Right cardiac atrium (tissue), 5 donors: ENCODE results near the gene LTBP2. TPM values are rescaled to one million over a fixed set of nuclear protein-coding genes. Genes with fewer than 3 reads are reported as not detected.

Source experiments
- ATAC-seq, 2 donors: fragments of 200-7000 bp; cut with Tn5 transposase; one replicate each; pipeline versions ENCODE4 v1.8.0 to v1.9.1; 2020; ENCODE audit warnings: moderate library complexity in 2 of 2, mild to moderate bottlenecking in 1 of 2
- DNase-seq, 3 donors: peaks; one replicate each; pipeline ENCODE4 v3.0.0-alpha.2; 2020
- H3K27ac ChIP-seq: one replicate; pipeline ENCODE4 v1.5.1; 2013; ENCODE audit warnings: mild to moderate bottlenecking, low read length, control low read depth, moderate library complexity
- H3K27me3 ChIP-seq: one replicate; pipeline ENCODE4 v1.6.1; 2013; ENCODE audit not compliant: control insufficient read depth, insufficient read depth
- H3K4me1 ChIP-seq: one replicate; pipeline ENCODE4 v1.6.1; 2013; ENCODE audit warnings: low read length; ENCODE audit not compliant: control insufficient read depth, insufficient read depth
- H3K4me3 ChIP-seq: one replicate; pipeline ENCODE4 v1.5.1; 2013; ENCODE audit warnings: low read length, control low read depth
- H3K9me3 ChIP-seq: one replicate; pipeline ENCODE4 v1.6.1; 2013; ENCODE audit warnings: low read length; ENCODE audit not compliant: control insufficient read depth
- WGBS: extraction: QIAGEN DNeasy Blood & Tissue Kit; methylation state at CpG from one replicate; pipeline ENCODE4 v1.1.7; 2013; 5-methylcytosine and 5-hydroxymethylcytosine counted together
- intact Hi-C, 4 donors: fragments of 100-400 bp; cut with DNase I; formaldehyde crosslinking; loops; one replicate each; pipeline versions ENCODE4 v1.11.0 to v1.14.0; 2022 to 2023
- polyA plus RNA-seq: library from polyadenylated mRNA; stranded (reverse); fragments of 200-250 nt; gene quantifications from one replicate; pipeline ENCODE4 v1.2.3, GENCODE V29; 2013
- total RNA-seq, 4 donors: library from RNA; stranded (reverse); fragmentation: NEBNext Ultra II Directional; extraction: Animal tissue kit (Norgen Biotek cat#: 25700); gene quantifications; one replicate each; pipeline ENCODE4 v1.2.1, GENCODE V29; 2021
- donor health status: healthy with polysubstance abuse.
- donor health status: DM: no; HTN: yes; CAD: no.
- donor health status: DM: no; HTN: no; CAD: no.
- donor health status: DM: no; HTN: yes; CAD: no; lungs with severe emphysema.
- donor health status: DM: yes; HTN: yes; CAD: no.

Gene LTBP2
- total and polyA plus RNA-seq, 5 donors, result 3.4 to 46.0 (median 22.0) TPM

GRCh38 chr14:74535756-74536325 lies 76.2 kb downstream of the LTBP2 start:
- Histone ChIP-seq H3K27me3 (no peaks in the 10 kb centered on the region), H3K9me3 (no peaks in the 10 kb centered on the region), H3K4me3 (no peak overlapping the region), H3K4me1 (no peaks in the 10 kb centered on the region), H3K27ac (no peak overlapping the region)
- ATAC-seq, result no peak
- intact Hi-C loops, result no loop called here
- DNase-seq, result peak in 1 of 3 donors; percentile 29
- WGBS, result 78% methylated on average over 10 of the region's 10 CpGs

- Histone ChIP-seq H3K4me1 (no peaks in the 10 kb centered on the region), H3K4me3 (no peak overlapping the region), H3K9me3 (no peaks in the 10 kb centered on the region), H3K27ac (no peak overlapping the region), H3K27me3 (no peaks in the 10 kb centered on the region)
- ATAC-seq (no peak), DNase-seq (no peak)
- 72% methylated on average over 7 of the region's 7 CpGs for WGBS
- intact Hi-C loops, result no loop called here
These were observed 78.5 kb downstream of the LTBP2 start for GRCh38 chr14:74533576-74533975.

GRCh38 chr14:74532246-74532645 lies 79.8 kb downstream of the LTBP2 start:
- intact Hi-C loops, result no loop called here
- no peaks in the 10 kb centered on the region for H3K9me3 ChIP-seq
- peak in 1 of 3 donors; percentile 37 for DNase-seq
- 90% methylated on average over 10 of the region's 10 CpGs for WGBS
- no peaks in the 10 kb centered on the region for H3K4me1 ChIP-seq
- ATAC-seq, result no peak
- no peak overlapping the region for H3K27ac ChIP-seq
- no peak overlapping the region for H3K4me3 ChIP-seq
- no peaks in the 10 kb centered on the region for H3K27me3 ChIP-seq

- H3K27ac ChIP-seq, result no peak overlapping the region
- intact Hi-C loops, result no loop called here
- no peak overlapping the region for H3K4me3 ChIP-seq
- 47% methylated on average over 5 of the region's 5 CpGs for WGBS
- H3K27me3 ChIP-seq, result no peaks in the 10 kb centered on the region
- ATAC-seq, result peak; percentile 63 to 69
- no peaks in the 10 kb centered on the region for H3K4me1 ChIP-seq
- peak; percentile 43 to 75 (median 67) for DNase-seq
- H3K9me3 ChIP-seq, result no peaks in the 10 kb centered on the region
These were observed 80.6 kb downstream of the LTBP2 start for GRCh38 chr14:74531467-74531866.

DNA sequence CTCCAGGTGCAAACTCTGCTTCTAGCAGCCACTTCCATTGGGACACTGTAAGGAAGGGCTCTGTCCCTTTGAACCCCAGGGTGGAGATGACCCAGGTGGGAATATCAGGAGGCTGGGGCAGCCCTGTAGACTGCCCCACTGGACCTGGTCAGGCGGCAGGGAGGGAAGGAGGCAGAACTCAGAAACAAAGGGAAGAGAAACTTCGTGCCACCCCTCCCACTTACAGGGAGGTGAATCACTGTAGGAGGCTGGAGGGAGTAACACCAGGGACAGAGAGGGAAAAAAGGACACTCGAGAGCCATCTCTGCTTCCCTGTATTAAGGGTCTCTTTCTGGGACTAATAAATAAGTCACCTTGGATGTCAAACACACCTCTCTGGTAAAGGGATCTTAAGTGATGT lies 81.0 kb downstream of the LTBP2 start:
- H3K27me3 ChIP-seq, result no peaks in the 10 kb centered on the region
- no peaks in the 10 kb centered on the region for H3K4me1 ChIP-seq
- no peak overlapping the region for H3K4me3 ChIP-seq
- WGBS, result 83% methylated on average over 3 of the region's 3 CpGs
- H3K27ac ChIP-seq, result no peak overlapping the region
- ATAC-seq (no peak), DNase-seq (no peak)
- H3K9me3 ChIP-seq, result no peaks in the 10 kb centered on the region
- intact Hi-C loops, result no loop called here

GRCh38 chr14:74528886-74529285 lies 83.2 kb downstream of the LTBP2 start:
- no peak overlapping the region for H3K27ac ChIP-seq
- WGBS, result 89% methylated on average over 10 of the region's 10 CpGs

GRCh38 chr14:74528406-74528805 lies 83.6 kb downstream of the LTBP2 start:
- intact Hi-C loops, result no loop called here
- Histone ChIP-seq H3K27me3 (no peaks in the 10 kb centered on the region), H3K27ac (no peak overlapping the region), H3K9me3 (no peaks in the 10 kb centered on the region), H3K4me1 (no peaks in the 10 kb centered on the region), H3K4me3 (no peak overlapping the region)
- DNase-seq (peak in 1 of 3 donors; percentile 19), ATAC-seq (no peak)
- whole genome bisulfite sequencing, result 82% methylated on average over 14 of the region's 14 CpGs

More at GRCh38 chr14:74528886-74529285, 83.2 kb downstream of the LTBP2 start:
- DNase-seq (no peak), ATAC-seq (no peak)
- Histone ChIP-seq H3K4me3 (no peak overlapping the region), H3K27me3 (no peaks in the 10 kb centered on the region), H3K4me1 (no peaks in the 10 kb centered on the region), H3K9me3 (no peaks in the 10 kb centered on the region)
- intact Hi-C loops, result no loop called here

DNA sequence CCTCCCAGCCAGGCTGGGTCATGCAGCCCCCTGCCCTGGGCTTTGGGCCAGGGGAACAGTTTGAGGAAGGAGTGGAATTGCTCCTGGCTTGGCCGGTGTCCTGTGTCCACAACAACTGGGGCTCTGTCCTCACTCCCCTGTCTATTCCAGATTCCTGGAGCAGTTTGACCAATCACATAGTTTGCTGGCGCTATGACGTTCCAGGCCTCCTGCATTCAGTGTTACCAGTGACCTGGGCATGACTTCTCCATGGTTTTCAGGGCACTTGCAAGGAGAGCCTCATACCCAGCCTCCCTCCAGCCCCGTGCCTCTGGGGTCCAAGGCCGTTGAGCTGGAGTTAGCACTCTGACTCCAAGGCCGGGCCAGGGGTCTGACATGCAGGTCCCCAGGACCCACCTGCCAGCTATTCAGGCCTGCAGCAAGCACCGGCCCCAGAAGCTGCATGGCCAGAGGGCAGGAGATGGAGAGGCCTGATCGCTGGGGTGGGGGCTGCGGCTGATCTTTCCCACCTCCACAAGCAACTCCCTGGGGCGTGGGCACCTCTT lies 84.2 kb downstream of the LTBP2 start:
- 81% methylated on average over 10 of the region's 10 CpGs for WGBS
- Histone ChIP-seq H3K4me3 (no peak overlapping the region), H3K4me1 (no peaks in the 10 kb centered on the region), H3K27me3 (no peaks in the 10 kb centered on the region), H3K9me3 (no peaks in the 10 kb centered on the region), H3K27ac (no peak overlapping the region)
- ATAC-seq (no peak), DNase-seq (no peak)
- intact Hi-C loops, result no loop called here

- Histone ChIP-seq H3K4me3 (no peak overlapping the region), H3K4me1 (no peaks in the 10 kb centered on the region), H3K27me3 (no peaks in the 10 kb centered on the region), H3K9me3 (no peaks in the 10 kb centered on the region), H3K27ac (no peak overlapping the region)
- intact Hi-C loops, result no loop called here
- 80% methylated on average over 10 of the region's 10 CpGs for WGBS
- peak in 1 of 2 donors; percentile 53 for ATAC-seq
- no peak for DNase-seq
These were observed 85.0 kb downstream of the LTBP2 start for GRCh38 chr14:74526854-74527585.

GRCh38 chr14:74525361-74525851 lies 86.6 kb downstream of the LTBP2 start:
- ATAC-seq, result no peak
- intact Hi-C loops, result no loop called here
- Histone ChIP-seq H3K9me3 (no peaks in the 10 kb centered on the region), H3K27me3 (no peaks in the 10 kb centered on the region), H3K4me3 (no peak overlapping the region), H3K4me1 (no peaks in the 10 kb centered on the region), H3K27ac (no peak overlapping the region)
- WGBS, result 61% methylated on average over 4 of the region's 4 CpGs
- DNase-seq, result no peak

- no peak overlapping the region for H3K4me3 ChIP-seq
- ATAC-seq, result no peak
- no peaks in the 10 kb centered on the region for H3K4me1 ChIP-seq
- H3K9me3 ChIP-seq, result no peaks in the 10 kb centered on the region
- DNase-seq, result no peak
- no peaks in the 10 kb centered on the region for H3K27me3 ChIP-seq
- H3K27ac ChIP-seq, result no peak overlapping the region
- intact Hi-C loops, result no loop called here
These were observed 87.3 kb downstream of the LTBP2 start for GRCh38 chr14:74524812-74525135.
